Gastroesophageal sphincter (tissue), 4 donors: Measurements from ENCODE around the gene ANKZF1. TPM values are rescaled to one million over a fixed set of nuclear protein-coding genes. Genes with fewer than 3 reads are reported as not detected.

Experiments
- ATAC-seq: fragments of 150-250 bp; one replicate; pipeline ENCODE4 v1.9.1; 2016; ENCODE audit warnings: mild to moderate bottlenecking, moderate library complexity
- H3K27ac ChIP-seq, 4 donors: fragments of 200-600 bp; sonication (generic) in 3 of 4; 1 replicate in 3 of 4; 2 replicates in 1 of 4; pipeline ENCODE4 v1.5.1; 2016 to 2019
- H3K27me3 ChIP-seq: fragments of 200-600 bp; sonication (generic); one replicate; pipeline ENCODE4 v1.5.1; 2019
- H3K36me3 ChIP-seq, 2 donors: fragments of 200-600 bp; sonication (generic); one replicate each; pipeline ENCODE4 v1.5.1; 2019; ENCODE audit warnings: control low read depth in 1 of 2
- H3K4me1 ChIP-seq, 3 donors: fragments of 200-600 bp; sonication (generic); 1 replicate in 2 of 3; 2 replicates in 1 of 3; pipeline ENCODE4 v1.5.1; 2016 to 2019; ENCODE audit warnings: control low read depth in 2 of 3
- H3K4me3 ChIP-seq, 2 donors: fragments of 200-600 bp; sonication (generic); one replicate each; pipeline ENCODE4 v1.5.1; 2019; ENCODE audit warnings: mild to moderate bottlenecking in 1 of 2, moderate library complexity in 1 of 2
- H3K9me3 ChIP-seq, 3 donors: fragments of 200-600 bp; sonication (generic); one replicate each; pipeline ENCODE4 v1.5.1; 2017 to 2019; ENCODE audit warnings: control low read depth in 2 of 3
- CTCF ChIP-seq, 4 experiments: fragments of 200-600 bp in 2 of 4; fragments of 450-650 bp in 2 of 4; sonication (generic) in 1 of 4; IDR thresholded peaks; one replicate each; pipeline ENCODE4 v1.5.1; 2017 to 2019; ENCODE audit warnings: antibody characterized with exemption in 4 of 4, mild to moderate bottlenecking in 2 of 4, moderate library complexity in 2 of 4
- EP300 ChIP-seq: sonication (generic); formaldehyde crosslinking; IDR thresholded peaks from one replicate; pipeline ENCODE4 v1.6.1; 2017; ENCODE audit warnings: antibody characterized with exemption, mild to moderate bottlenecking
- POLR2A ChIP-seq, 2 donors: fragments of 450-650 bp; IDR thresholded peaks; one replicate each; pipeline ENCODE4 v1.6.1; 2017; ENCODE audit warnings: antibody characterized with exemption in 2 of 2, mild to moderate bottlenecking in 2 of 2, moderate library complexity in 1 of 2
- POLR2AphosphoS5 ChIP-seq: sonication (generic); formaldehyde crosslinking; IDR thresholded peaks from one replicate; pipeline ENCODE4 v1.6.1; 2017; ENCODE audit warnings: antibody characterized with exemption
- WGBS, 2 donors: methylation state at CpG; one replicate each; pipeline ENCODE4 v1.1.5; 2018; ENCODE audit warnings: low coverage in 1 of 2; 5-methylcytosine and 5-hydroxymethylcytosine counted together
- total RNA-seq, 4 donors: library from RNA; depleted of rRNA; stranded (reverse); fragments of >200 nt; gene quantifications; one replicate each; pipeline ENCODE4 v1.1.0, GENCODE V29; 2016

The ANKZF1 gene
- total RNA-seq, 4 donors from 2014 or later: 24.3 to 48.4 (median 25.1) TPM

DNA sequence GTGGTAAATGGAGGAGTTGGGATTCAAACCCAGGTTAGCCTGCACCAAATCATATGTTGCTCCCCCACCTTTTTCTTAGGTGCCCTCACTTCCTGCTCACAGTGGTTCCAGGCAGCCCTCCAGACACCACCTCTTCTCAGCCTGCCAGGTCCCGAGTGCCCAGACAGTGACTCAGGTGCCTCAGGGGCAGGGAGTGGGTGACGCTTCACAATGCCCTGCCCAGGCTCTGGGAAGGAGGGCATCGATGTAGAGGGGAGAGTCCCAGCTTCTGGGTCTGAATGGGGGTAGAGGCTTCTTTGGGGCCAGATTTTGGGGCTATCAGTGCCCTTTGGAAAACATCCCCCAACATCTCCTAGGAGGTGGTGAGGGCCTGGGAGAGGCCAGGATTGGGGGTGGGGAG, 44.3 kb downstream of the ANKZF1 start:
- Histone ChIP-seq H3K36me3 (no peaks in the 10 kb centered on the region), H3K27me3 (no peaks in the 10 kb centered on the region), H3K9me3 (no peaks in the 10 kb centered on the region), H3K4me1 (peaks cover 4 to 29% (median 14%) of the 10 kb centered on the region in 3 donors), H3K27ac (peak overlapping the region; percentile 41 to 86 (median 82)), H3K4me3 (no peak overlapping the region)
- WGBS, 2 donors: no CpG with 5 or more reads among the region's 3 CpGs
- ATAC-seq: no peak
- TF ChIP-seq POLR2AphosphoS5 (no peak), EP300 (no peak), POLR2A (IDR thresholded peaks at IDR 0.05) (no peak), CTCF (IDR thresholded peaks at IDR 0.05) (no peak)

DNA sequence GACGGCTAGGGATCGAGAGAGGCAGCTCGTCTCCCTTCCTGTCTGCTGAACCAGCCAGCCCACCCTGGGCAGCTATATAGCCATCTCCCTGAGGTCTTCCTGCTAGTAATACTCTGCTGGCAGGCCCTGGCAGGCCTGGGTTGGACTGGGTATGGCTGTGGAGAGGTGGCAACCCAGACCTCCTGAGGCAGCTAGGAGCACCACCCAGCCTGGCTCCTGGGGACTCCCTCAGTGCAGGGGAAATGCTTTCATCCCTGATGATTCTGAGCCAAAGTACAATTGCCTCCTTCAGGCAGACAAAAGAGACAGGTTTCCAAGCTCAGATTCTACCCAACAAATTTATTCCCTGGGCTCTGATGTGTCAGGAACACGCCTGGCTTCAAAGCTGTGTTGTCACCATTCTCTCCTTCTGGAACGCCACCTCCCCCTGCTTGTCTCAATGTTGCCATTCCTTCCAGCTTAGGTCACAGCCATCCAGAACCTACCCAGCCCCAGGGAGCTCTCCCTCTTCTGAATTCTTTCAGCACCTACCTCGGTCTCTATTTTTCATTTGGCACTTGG, 44.8 kb downstream of the ANKZF1 start:
- H3K4me1 ChIP-seq: peaks cover 4 to 30% (median 14%) of the 10 kb centered on the region in 3 donors
- no peaks in the 10 kb centered on the region for H3K27me3 ChIP-seq
- no peak for TF ChIP-seq POLR2A (IDR thresholded peaks at IDR 0.05)
- TF ChIP-seq POLR2AphosphoS5: peak; percentile 37
- peak in 1 of 4 experiments; percentile 11 for TF ChIP-seq CTCF (IDR thresholded peaks at IDR 0.05)
- H3K4me3 ChIP-seq: no peak overlapping the region
- WGBS, 2 donors: 15 to 40% methylated on average over 3 of the region's 6 CpGs
- H3K27ac ChIP-seq: peak overlapping the region; percentile 41 to 86 (median 82)
- no peaks in the 10 kb centered on the region for H3K36me3 ChIP-seq
- no peaks in the 10 kb centered on the region for H3K9me3 ChIP-seq
- ATAC-seq: peak; percentile 24

GRCh38 chr2:219277703-219278654, 48.4 kb downstream of the ANKZF1 start:
- 20 to 25% methylated on average over 1 to 23 of the region's 25 CpGs for WGBS, 2 donors
- Histone ChIP-seq H3K27me3 (no peaks in the 10 kb centered on the region), H3K36me3 (peaks cover 0 to 27% of the 10 kb centered on the region in 2 donors), H3K4me1 (peaks cover 4 to 61% (median 20%) of the 10 kb centered on the region in 3 donors), H3K27ac (peak overlapping the region; percentile 95 to 99 (median 96)), H3K9me3 (no peaks in the 10 kb centered on the region), H3K4me3 (no peak overlapping the region)
- peak in 3 of 4 experiments; percentile 95 to 99 (median 97) for TF ChIP-seq CTCF (IDR thresholded peaks at IDR 0.05)
- TF ChIP-seq POLR2A (IDR thresholded peaks at IDR 0.05): no peak
- TF ChIP-seq EP300: no peak
- ATAC-seq: peak; percentile 12

- Histone ChIP-seq H3K4me1 (peaks cover 4 to 63% (median 20%) of the 10 kb centered on the region in 3 donors), H3K36me3 (peaks cover 0 to 34% of the 10 kb centered on the region in 2 donors), H3K9me3 (no peaks in the 10 kb centered on the region), H3K27me3 (no peaks in the 10 kb centered on the region), H3K27ac (peak overlapping the region; percentile 95 to 99 (median 96)), H3K4me3 (peak overlapping the region; percentile 74 to 81)
- TF ChIP-seq CTCF (IDR thresholded peaks at IDR 0.05) (peak in 1 of 4 experiments; percentile 11), EP300 (no peak), POLR2A (IDR thresholded peaks at IDR 0.05) (no peak)
- ATAC-seq: no peak
- 0 to 13% methylated on average over 4 to 9 of the region's 9 CpGs for WGBS, 2 donors
Observed at GRCh38 chr2:219278655-219279150, 49.1 kb downstream of the ANKZF1 start.
